ENCODE data around the gene CCNK.

The CCNK gene

GRCh38 chr14:99561864-99562263 lies 80.7 kb downstream of the CCNK start:
- no peak for DNase-seq (ENCODE audit: low read depth)

More at GRCh38 chr14:99561864-99562263, 80.7 kb downstream of the CCNK start:
- TF ChIP-seq, protein P1, sequence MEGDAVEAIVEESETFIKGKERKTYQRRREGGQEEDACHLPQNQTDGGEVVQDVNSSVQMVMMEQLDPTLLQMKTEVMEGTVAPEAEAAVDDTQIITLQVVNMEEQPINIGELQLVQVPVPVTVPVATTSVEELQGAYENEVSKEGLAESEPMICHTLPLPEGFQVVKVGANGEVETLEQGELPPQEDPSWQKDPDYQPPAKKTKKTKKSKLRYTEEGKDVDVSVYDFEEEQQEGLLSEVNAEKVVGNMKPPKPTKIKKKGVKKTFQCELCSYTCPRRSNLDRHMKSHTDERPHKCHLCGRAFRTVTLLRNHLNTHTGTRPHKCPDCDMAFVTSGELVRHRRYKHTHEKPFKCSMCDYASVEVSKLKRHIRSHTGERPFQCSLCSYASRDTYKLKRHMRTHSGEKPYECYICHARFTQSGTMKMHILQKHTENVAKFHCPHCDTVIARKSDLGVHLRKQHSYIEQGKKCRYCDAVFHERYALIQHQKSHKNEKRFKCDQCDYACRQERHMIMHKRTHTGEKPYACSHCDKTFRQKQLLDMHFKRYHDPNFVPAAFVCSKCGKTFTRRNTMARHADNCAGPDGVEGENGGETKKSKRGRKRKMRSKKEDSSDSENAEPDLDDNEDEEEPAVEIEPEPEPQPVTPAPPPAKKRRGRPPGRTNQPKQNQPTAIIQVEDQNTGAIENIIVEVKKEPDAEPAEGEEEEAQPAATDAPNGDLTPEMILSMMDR (conservative IDR thresholded peaks at IDR 0.05; ENCODE audit: control insufficient read depth, insufficient read depth, low read depth, low read length): no peak
- H3K4me3 ChIP-seq (ENCODE audit: control insufficient read depth, low read depth, low read length): no peak overlapping the region
